Astrocyte (in vitro differentiated cells and primary cell): ENCODE results near the gene TRIM7.

Source experiments
- CTCF ChIP-seq: IDR thresholded peaks from 2 replicates; pipeline ENCODE4 v1.5.1; 2011; ENCODE audit warnings: low read depth, mild to moderate bottlenecking, inconsistent platforms, low read length, moderate library complexity; ENCODE audit not compliant: insufficient read depth
- EZH2 ChIP-seq: IDR thresholded peaks from 2 replicates; pipeline ENCODE4 v1.6.1; 2012; ENCODE audit warnings: mild to moderate bottlenecking, low read length, inconsistent platforms; ENCODE audit not compliant: insufficient read depth

DNA sequence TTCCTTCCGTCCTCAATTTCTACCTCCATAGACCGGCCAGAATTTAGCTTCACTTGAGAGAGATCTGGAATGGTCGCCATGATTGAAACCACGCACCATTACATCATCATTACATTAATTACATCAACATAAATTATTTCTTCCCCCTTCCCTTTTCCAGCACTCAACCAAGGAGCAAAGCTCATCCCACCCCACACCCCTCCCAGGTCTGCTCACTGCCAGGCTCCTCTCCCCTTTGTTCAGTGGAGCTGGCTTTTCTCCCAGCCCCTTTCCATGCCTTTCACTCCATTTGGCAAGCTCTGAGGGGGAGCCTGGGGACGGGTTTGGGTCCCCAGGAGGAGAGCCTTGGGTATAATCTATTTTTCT, 30.3 kb upstream of the TRIM7 start:
- no peak for TF ChIP-seq CTCF
- no peak for TF ChIP-seq EZH2
